ENCODE results near the gene GAN.

GAN gene

GRCh38 chr16:81314603-81315270 is at the start of gene GAN:
TSS of gene GAN (plus strand) at chr16:81314962. CDS start at chr16:81315114, 152 bp downstream.
- peak; percentile 93 for DNase-seq

GRCh38 chr16:81265052-81265451 is 49.7 kb upstream of the GAN start:
- no peak for DNase-seq

GRCh38 chr16:81265658-81266451 is 48.9 kb upstream of the GAN start:
- DNase-seq, result no peak

GRCh38 chr16:81266680-81267095 is 48.1 kb upstream of the GAN start:
- DNase-seq, result no peak

GRCh38 chr16:81268509-81268908 is 46.3 kb upstream of the GAN start:
- DNase-seq, result no peak

- no peak for DNase-seq
These were observed 41.4 kb upstream of the GAN start for GRCh38 chr16:81273223-81273950.

GRCh38 chr16:81275064-81275532 is 39.7 kb upstream of the GAN start:
- DNase-seq, result no peak

GRCh38 chr16:81275795-81276194 is 39.0 kb upstream of the GAN start:
- no peak for DNase-seq

GRCh38 chr16:81276323-81276722 is 38.4 kb upstream of the GAN start:
- no peak for DNase-seq

- no peak for DNase-seq
These were observed 37.2 kb upstream of the GAN start for GRCh38 chr16:81277541-81278080.

- no peak for DNase-seq
These were observed 36.2 kb upstream of the GAN start for GRCh38 chr16:81278526-81278925.

GRCh38 chr16:81279392-81279791 is 35.4 kb upstream of the GAN start:
- DNase-seq, result no peak

- DNase-seq, result no peak
These were observed 34.4 kb upstream of the GAN start for GRCh38 chr16:81280393-81280792.

GRCh38 chr16:81283044-81283443 is 31.7 kb upstream of the GAN start:
- DNase-seq, result no peak

- DNase-seq, result no peak
These were observed 29.7 kb upstream of the GAN start for GRCh38 chr16:81284995-81285600.

- no peak for DNase-seq
These were observed 28.6 kb upstream of the GAN start for GRCh38 chr16:81286190-81286589.

- DNase-seq, result no peak
These were observed 23.6 kb upstream of the GAN start for GRCh38 chr16:81291117-81291516.

GRCh38 chr16:81292936-81293335 is 21.8 kb upstream of the GAN start:
- no peak for DNase-seq

- DNase-seq, result no peak
These were observed 20.6 kb upstream of the GAN start for GRCh38 chr16:81293909-81294802.

- no peak for DNase-seq
These were observed 18.1 kb upstream of the GAN start for GRCh38 chr16:81296631-81297030.

GRCh38 chr16:81307770-81308169 is 7.0 kb upstream of the GAN start:
- DNase-seq, result no peak

Measured in activated CD4-positive, CD25-positive, alpha-beta regulatory T cell treated with anti-CD3 and anti-CD28 coated beads, Interleukin-2, amount 50 U/mL, for 72 hours (primary cell).